Spleen (tissue), 7 donors: Measurements from ENCODE around the gene MDH1.

Experiments
- CTCF ChIP-seq, 11 experiments: fragments of 200-600 bp in 7 of 11; fragments of 450-650 bp in 4 of 11; sonication (generic) in 4 of 11; IDR thresholded peaks in 8 of 11; conservative IDR thresholded peaks in 3 of 11; 1 replicate in 7 of 11; 2 replicates in 4 of 11; pipeline versions ENCODE4 v1.4.0 to v1.8.0; 2016 to 2021; ENCODE audit warnings: antibody characterized with exemption in 11 of 11, inconsistent platforms in 4 of 11, mild to moderate bottlenecking in 1 of 11
- POLR2A ChIP-seq, 3 donors: fragments of 450-650 bp; IDR thresholded peaks; one replicate each; pipeline ENCODE4 v1.5.1; 2017; ENCODE audit warnings: antibody characterized with exemption in 3 of 3, mild to moderate bottlenecking in 1 of 3
- POLR2AphosphoS5 ChIP-seq, 3 donors: sonication (generic); formaldehyde crosslinking; IDR thresholded peaks; one replicate each; pipeline ENCODE4 v1.5.1; 2017; ENCODE audit warnings: antibody characterized with exemption in 3 of 3
- donor health status: DM: no; HTN: no; CAD: no; lungs with moderate emphysema.
- donor health status: DM: no; HTN: no; CAD: no.
- donor health status: DM: no; HTN: no; CAD: no.

DNA sequence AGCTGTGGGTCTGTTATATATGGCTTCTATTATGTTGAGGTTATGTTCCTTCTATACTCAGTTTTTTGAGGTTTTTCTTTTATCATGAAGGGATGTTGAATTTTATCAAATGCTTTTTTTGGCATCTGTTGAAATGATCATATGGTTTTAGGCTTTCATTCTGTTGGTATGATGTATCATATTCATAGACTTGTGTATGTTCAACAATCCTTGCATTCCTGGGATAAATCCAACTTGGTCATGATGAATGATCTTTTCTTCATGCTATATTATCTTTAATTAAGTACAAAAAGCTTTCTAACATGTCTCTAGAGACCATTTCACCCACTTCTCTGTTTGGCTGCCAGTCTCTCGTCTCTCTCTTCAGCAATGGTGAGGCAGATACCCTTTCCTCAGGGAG, 54.2 kb downstream of the MDH1 start:
- TF ChIP-seq CTCF (IDR thresholded peaks at IDR 0.05 in 8 of 11, conservative IDR thresholded peaks at IDR 0.05 in 3 of 11) = no peak
- TF ChIP-seq POLR2A (IDR thresholded peaks at IDR 0.05) = no peak
- no peak for TF ChIP-seq POLR2AphosphoS5 (IDR thresholded peaks at IDR 0.05)
